Stimulated activated CD8-positive, alpha-beta memory T cell treated with anti-CD3 and anti-CD28 coated beads, Interleukin-2, amount 100 ng/mL, for 48 hours (primary cell): ENCODE results near the gene CGNL1.

Source experiments
- DNase-seq, 2 donors: peaks; one replicate each; pipeline ENCODE4 v3.0.0-alpha.2; 2020; ENCODE audit warnings: low read depth in 2 of 2

The CGNL1 gene

DNA sequence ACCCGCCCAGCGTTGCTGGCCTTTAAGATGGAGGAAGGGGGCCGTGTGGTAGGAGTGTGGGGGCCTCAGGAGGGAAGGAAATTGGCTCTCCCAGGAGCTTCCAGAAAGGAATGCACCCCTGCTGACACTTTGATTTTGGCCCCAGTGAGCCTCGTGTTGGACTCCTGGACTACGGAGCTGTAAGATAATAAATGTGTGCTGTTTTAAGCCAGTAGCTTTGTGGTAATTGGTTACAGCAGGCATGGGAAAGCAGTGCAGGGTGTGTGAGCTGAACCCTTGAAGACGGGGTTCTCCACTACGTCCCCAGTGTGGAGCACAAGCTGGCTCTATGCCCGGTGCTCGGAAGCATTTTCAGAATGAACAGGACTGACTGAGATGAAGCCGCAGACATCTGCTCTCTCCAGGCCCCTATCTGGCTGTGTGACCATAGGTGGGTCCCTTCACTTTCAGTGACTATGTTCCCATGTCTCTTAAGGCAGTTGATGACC lies 22.9 kb upstream of the CGNL1 start:
- DNase-seq: no peak

DNA sequence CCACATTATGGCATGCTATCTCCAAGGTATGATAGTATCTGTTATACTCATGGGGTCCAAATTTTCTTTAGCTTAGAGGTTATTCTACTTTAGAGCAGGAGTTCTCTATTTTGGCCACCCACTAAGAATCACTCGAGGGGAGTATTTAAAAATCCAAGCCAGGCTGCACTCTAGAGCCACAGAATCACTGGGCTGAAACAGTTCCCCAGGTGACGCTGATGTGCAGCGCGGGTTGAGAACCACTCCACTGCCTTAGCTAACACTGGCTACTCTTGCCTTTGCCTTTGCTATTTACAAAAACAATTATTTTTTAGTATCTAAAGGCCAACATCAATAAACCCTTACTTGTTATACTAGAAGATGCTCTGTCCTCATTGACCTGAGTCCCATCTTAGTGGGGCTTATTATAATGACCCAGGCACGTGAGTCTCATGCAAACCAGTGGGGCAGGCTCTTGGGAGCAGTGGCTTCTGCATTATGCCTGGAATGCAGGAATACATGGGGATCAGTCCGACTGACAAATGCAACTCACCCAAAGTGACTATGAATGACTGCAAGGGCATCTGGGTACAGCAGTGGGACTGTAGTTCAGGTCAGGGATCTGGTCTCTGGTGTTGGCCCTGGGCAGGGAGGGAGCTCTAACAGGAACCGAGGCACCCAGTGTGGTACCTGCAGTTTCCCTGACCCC lies 21.7 kb upstream of the CGNL1 start:
- DNase-seq: no peak

DNA sequence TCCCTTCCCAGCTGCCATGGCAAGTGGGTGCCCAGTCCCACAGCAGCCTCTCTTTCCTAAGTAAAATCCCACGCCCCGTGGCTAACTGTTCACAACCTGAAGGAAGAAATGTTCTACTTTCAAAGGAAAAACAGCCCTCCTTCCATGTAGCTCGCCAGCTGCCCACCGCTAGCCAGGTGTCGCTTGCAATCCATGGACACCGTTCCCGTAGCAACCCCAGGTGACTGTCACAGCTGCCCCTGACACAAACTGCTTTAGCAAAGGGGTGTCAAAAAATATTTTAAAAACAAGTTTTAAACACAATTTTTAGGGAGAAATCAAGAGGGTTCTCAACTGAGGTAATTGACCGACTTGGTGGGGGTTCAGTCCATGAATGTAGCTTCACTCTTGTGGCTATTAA lies 21.0 kb upstream of the CGNL1 start:
- no peak for DNase-seq

DNA sequence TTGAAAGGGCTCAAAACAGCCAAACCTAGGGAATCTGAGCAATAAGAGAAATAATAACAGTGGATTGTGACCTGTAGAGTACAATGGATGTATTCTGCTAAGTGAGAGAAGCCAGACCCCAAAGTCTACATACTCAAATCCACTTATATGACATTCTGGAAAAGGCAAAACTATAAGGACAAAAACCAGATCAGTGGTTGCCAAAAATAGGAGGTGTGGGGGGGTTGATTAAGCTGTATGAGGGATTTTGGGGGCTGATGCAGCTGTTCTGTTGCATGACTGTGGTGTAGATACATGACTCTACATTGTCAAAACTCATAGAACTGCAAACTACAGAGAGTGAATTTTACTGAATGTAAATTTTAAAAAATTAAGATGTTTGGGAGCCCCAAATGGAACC lies 20.1 kb upstream of the CGNL1 start:
- DNase-seq: no peak

DNA sequence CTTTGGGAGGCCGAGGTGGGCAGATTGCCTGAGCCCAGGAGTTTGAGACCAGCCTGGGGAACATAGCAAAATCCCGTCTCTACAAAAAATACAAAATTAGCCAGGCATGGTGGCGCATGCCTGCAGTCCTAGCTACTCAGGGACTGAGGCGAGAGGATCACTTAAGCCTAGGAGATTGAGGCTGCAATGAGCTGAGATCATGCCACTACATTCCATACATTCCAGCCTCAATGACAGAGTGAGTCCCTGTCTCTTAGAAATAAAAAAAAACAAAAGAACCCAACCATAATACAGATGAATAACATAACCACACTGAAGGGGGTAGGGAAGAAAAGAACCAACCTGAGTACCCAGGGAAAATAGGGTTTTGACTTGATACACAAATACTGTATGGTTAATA lies 19.7 kb upstream of the CGNL1 start:
- DNase-seq: no peak

DNA sequence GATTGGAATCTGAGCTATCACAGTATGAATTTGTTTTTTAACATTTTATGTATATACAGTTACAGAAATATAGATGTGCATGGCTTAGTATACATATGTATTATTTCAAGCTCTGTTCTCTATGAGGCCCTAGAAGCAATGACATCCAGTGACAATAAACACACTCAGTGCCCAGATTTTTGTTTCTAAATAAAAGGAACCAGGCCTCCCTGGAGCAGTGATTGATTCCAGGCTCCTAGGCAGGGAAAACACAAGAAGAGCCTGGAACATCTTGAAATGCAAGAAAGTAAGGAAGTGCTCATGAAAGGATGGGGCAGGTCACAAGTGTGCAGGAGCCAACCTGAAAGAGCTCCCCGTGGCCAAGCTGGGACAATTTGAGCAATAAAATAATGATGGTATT lies 18.5 kb upstream of the CGNL1 start:
- no peak for DNase-seq

DNA sequence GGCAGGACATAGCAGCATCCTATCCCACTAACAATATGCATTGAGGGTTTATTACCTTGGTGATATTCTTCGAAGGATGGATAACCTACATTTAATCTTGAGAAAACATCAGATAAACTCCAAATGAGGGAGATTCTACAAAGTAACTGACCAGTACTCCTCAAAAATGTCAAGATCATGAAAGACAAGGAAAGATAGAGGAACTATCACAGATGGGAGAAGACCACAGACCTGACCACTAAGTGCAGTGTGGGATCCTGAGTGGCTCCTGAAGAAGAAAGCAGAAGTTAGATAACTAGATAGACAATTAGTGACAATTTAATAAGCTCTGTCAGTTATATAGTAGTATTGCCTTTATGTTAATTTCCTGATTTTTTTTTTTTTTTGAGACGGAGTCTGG lies 17.7 kb upstream of the CGNL1 start:
- DNase-seq: no peak

DNA sequence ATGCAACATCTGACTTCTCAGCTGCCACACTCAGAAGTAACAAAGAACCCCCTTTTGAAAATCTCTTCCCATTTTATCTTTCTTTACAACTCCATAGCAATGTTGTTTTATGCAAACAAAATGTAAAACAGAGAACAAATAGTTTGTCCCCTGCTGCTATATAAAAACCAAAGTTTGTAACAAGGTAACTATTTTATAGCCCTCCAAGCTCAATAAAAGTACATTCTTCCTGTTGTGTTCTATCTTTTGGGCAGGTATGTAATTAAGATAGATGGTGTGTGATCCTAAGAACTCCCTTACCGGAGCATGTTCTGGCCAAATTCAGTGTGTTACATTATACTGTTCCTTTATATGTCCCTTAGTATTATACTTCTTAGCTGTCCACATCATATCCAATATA lies 12.6 kb upstream of the CGNL1 start:
- DNase-seq: no peak

DNA sequence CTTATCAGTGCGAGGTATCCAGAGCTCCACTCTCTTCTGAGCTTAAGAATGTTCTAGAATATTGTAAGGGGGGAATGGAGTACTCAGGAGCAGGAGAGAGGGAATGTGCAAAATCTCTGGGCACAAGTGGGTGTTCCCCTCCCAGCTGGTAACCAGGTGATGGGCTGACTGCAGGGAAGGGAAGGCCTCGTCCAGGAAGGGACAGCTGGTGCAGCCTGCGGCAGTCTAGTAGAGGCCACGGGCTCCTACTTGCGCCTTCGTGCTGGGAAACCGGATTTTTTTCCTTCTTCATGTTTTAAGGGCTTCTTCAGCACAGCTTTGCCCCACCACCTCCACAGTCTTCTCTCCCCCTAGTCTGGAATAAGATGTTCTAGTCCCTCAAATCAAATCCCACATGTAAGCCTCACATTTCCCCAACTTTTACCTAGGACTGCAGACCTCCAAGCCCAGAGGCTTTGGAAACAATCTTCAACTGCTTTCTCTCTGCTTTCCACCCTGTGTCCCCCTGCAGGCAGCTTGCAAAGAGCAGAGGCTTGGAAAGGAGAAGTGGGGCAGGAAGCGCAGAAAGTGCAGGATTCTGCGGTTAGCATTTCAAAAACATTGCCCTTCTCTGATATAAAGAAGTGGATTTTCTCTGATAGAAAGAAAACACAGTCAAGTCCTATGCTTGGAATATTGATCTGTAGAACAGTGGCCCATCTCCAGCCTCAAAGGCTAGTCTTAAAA lies 11.9 kb upstream of the CGNL1 start:
- no peak for DNase-seq

DNA sequence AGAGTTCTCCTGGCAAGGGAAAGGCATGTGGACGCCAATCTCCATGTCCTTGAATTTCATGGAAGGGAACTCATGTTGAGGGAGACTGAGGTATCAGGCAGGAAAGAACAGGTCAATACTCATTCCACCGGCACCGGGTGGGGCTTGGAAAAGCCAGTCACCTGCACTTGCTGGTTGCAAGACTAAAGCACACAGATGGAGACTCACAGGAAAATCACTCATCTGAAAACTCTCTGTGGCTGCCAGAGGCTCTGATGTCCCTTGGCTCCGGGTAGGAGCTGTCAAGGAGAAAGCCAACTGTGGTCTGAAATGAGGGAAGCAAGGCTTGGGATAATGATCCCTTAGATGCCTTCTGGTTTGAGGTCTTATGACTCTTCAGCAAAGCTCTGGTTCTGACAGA lies 8.7 kb upstream of the CGNL1 start:
- DNase-seq: no peak

DNA sequence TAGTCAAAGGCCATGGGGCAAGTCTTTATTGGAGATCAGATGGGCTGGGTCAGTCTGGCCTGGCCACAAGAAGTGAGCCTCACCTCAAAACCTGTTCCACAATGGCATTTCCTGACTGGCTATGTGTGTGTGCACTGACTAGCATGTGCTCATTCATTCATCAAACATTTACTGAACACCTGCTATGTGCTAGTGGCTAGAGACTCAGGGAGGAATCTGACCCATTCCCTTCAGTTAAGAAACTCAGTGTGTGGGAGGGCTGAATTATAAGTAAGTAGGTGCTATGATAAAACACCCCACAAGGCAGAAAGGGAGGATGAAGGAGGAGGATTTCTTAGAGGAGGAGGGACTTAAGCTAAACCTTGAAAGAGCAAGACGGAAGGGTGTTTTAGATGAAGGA lies 5.4 kb upstream of the CGNL1 start:
- no peak for DNase-seq

DNA sequence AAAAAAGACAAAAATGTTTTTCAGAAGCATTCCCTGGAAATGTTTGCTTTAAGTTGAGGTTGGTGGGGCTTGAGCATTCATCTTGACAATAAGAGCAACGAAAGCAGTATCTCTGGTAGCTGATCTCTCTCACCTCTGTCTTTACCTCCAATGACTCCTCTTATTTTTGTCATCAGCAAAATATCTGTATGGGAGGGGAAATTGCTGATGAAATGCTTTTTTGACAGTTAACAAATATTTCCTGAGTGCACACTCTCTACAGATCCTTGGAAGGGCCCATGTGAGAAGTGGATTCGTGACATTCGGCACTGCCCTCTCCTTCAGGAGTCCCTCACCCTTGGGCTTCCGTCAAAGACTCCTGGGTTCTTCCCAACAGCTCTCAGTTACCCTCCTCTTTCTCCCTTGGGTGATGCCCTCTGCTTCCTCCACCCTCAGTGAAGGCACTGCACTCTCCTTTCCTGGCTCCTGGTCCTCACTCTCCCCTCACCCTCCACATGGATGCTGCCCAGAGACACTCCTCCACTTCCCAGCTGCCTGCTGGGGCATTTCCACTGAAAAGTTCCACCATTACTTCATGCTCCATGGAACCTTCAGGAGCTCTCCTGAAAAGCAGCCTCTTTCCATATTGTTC lies 2.9 kb upstream of the CGNL1 start:
- no peak for DNase-seq

DNA sequence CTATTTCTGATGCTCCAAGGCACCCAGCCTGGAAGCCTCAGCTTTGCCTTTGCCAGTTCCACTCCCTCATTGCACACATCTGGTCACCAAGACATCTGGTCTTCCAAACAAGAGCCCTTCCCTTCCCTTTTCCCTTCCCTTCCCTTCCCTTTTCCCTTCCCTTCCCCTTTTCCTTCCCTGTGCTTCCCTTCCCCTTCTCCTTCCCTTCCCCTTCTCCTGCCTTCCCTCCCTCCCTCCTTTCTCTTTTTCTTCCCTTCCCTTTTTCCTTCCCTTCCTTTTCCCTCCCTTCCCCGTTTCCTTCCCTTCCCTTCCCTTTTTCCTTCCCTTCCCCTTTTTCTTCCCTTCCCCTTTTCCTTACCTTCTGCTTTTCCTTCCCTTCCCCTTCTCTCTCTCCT lies 2.4 kb upstream of the CGNL1 start:
- DNase-seq: no peak

DNA sequence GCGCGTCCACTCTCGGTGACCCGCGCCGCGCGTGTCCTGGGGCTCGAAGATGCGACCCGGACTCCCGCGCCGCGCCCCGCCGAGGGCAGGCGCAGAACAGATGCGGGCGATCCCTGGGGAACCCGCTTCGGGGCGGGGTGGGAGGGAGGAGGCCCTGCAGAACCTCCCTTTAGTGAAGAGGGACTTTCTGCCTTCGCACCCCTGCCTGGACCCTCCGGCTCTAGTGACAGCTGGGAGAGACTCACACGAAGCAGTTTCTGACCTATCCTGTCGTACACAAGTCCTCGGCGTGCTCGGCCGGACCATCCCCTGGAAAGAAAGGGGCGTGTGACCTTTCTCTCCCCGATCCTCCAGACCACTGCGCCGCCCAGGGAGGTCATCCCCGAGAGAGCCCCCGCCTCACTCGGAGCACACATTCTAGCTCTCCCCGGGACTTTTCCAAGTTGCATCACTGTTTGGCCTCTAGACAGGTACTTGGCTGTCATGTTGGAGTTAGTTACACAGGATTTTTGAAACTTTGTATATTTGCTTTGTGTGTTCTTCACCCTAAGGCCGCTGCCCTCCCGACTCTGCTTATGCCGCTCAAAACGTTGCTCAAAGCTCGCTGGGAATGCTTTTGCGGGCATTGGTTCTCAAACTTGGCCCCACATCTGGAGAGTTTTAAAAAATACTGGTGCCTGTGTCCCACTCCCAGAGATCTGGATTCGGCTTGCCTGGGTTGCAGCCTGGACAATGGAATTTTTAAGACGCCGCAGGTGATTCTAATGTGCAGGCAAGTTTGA lies 582 bp downstream of the CGNL1 start:
- DNase-seq: peak in 1 of 2 donors; percentile 2

DNA sequence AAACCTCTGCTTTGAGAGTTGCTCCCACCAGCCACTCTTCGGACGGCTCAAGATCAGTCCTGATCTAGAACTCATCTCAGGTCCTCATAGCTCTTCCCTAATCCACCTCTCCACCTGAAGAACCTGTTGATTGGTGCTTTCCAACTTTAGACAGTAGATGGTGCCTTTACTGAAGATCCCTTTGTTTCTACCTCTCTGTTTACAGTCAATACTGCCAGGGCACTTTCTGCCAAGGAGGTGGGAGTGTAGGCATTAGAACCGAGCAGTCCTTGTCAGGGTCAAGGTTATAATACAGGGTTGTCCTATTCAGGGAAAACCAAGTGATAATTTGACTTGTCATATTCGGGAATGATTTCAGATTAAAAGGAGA lies 1.2 kb downstream of the CGNL1 start:
- DNase-seq: no peak

DNA sequence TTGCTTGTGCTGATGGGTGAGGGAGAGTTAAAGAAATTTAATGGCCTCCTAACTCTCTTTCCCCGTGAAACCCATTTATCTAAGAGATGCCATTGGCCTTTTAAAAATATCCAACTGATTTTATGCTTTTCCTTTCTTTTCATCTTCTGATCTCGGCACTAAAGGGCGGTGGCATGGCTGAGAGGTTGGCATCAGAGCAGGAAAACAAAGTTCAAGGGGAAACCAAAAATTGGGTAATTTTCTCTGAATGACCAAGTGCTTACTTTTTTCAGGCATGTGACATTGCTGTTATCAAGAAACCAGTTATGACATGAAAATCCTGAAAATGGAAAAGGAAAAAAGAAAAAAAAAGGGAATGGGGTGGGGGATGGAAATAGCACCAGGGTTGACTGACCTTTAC lies 3.2 kb downstream of the CGNL1 start:
- no peak for DNase-seq

DNA sequence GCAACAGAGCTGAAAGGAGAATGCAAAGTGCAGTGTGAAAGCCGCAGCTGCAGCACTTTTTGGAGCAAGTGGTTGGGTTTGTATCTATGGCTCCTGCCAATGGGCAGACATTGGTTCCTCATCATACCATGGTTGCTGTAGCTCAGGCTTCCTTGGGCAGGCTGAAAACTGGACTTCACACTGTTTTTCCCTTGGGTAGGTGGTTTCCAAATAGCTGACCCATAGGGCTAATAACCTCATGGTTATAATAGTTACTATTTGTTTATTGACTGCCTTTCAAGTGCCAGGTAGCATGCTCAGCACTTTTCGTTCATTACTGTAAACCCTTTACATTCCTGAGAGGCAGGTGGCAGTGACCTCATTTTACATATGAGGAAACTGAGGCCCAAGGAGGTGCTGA lies 4.5 kb downstream of the CGNL1 start:
- no peak for DNase-seq

DNA sequence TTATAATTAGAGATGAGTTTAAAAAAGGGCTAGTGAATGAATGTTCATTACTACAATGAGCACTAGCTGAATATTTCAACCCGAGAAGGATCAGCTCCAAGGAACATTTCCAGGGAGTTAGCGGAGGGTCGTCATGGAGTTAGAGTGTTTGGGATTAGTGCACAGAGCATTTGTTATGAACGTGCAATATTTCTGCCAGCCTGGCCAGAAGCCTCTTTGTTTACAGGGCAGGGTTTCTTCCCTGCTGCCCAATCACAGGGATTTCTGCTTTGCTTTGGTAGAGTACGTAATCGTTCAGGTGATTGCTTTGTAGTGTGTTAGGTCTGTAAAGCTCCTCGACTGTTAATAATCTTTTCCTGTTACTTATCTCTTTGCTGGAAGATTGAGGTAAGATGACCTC lies 5.9 kb downstream of the CGNL1 start:
- DNase-seq: no peak

DNA sequence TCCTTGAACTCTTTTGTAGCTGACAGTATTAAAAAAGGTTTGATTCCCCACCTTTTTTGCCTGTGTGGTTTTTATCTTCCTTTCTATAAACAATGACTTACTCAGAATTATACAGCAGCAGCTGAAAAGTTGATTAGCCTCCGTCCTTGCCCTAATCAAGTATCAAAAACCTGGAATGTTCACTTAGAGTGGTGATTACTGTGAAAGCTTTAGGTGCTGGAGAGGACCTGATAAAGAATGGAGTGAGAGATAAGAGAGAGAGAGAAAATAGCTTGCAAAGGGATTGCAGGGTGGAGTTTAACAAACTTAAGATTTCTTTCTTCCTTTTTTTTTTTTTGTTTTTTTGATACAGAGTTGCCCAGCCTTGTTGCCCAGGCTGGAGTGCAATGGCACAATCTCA lies 6.7 kb downstream of the CGNL1 start:
- no peak for DNase-seq

DNA sequence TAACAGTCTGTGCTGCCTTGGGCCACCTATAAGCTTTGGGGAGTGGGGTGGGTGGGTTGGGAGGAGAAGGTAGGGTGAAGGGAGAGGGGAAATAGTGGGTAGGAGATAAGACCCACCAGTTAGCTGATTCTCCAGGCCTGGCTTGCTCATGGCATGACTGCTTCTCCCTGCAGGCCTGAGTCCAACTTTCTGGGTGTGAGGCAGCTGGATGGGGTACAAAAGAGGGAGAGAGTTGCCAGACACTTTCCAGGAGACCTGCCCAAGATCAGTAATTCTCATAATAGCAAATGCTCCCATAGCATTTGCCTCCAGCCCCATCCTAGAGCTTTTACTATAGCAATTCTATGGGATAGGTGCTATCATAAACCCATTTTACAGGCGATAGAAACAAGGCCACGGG lies 7.7 kb downstream of the CGNL1 start:
- DNase-seq: no peak

DNA sequence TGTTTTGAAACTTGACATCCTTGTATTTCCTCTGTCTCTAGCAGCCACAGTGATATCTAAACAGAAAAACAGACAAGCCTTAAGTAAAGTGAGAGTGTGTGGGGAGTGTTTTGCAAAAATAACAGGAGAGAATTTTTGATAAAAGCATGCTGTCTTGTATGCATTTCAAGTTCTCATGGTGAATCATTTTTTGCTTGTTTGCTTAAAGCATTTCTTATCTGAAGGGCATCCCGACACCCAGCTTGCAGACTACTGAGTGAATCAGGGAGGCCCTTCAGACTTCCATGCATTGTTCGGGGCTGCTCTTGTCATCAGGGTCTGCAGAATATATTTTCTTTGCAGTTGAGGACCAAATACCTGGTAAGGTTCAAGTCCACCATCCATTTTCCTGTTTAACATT lies 8.5 kb downstream of the CGNL1 start:
- DNase-seq: no peak

DNA sequence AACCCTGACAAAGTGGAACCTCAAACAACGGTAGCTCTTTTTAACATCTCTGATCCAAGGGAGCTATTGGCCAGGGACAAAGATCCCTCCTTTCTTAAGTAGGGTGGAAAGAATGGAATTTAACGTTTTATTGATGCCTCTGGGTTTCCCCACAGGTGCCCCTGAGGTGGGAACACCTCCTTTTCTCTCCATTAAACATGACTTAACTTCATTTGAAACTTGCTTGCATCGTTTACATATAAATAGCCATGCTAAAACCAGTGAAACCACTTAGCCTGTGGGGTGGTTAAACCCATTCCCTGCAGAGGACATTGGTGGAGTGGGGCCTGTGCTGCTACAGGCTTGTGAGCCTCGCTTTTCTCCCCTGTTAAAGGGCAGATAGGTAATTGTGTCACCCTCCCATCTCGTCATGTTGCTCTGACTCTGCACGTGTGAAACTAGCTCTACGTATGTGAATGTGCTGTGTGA lies 9.7 kb downstream of the CGNL1 start:
- DNase-seq: no peak
